GM12874 (cell line): ENCODE measurements around the gene PFDN2.
A peak's percentile ranks its signal among the peaks of the same experiment; 100 is the strongest.

Source experiments
- CTCF ChIP-seq: IDR thresholded peaks from 2 replicates; pipeline ENCODE4 v1.5.1; 2011; ENCODE audit warnings: low read depth, mild to moderate bottlenecking, control low read depth, low read length, moderate library complexity; ENCODE audit not compliant: insufficient read depth

The PFDN2 gene

GRCh38 chr1:161153682-161154337, 36.0 kb upstream of the PFDN2 start, which contains the start of gene UFC1:
TSS of gene UFC1 (plus strand) at chr1:161153978. CDS start at chr1:161153998, 20 bp downstream.
- no peak for TF ChIP-seq CTCF

GRCh38 chr1:161153176-161153575, 35.3 kb upstream of the PFDN2 start:
- TF ChIP-seq CTCF: no peak

GRCh38 chr1:161145832-161146231, 28.0 kb upstream of the PFDN2 start:
- TF ChIP-seq CTCF: no peak

- no peak for TF ChIP-seq CTCF
Observed at GRCh38 chr1:161140755-161141400, 23.0 kb upstream of the PFDN2 start.

GRCh38 chr1:161139766-161140165, 21.9 kb upstream of the PFDN2 start:
- peak; percentile 23; the same call in 1 of the 2 replicates for TF ChIP-seq CTCF

GRCh38 chr1:161138431-161138830, 20.6 kb upstream of the PFDN2 start:
- no peak for TF ChIP-seq CTCF

GRCh38 chr1:161137881-161138280, 20.0 kb upstream of the PFDN2 start:
- no peak for TF ChIP-seq CTCF
